Karpas-422 (cell line): ENCODE data around the gene C20orf204. TPM values are rescaled to one million over a fixed set of nuclear protein-coding genes. Genes with fewer than 3 reads are reported as not detected.
"Not testable (repeated sequence)": the region's sequence is repeated elsewhere in the genome, so short reads cannot be mapped to it uniquely, and the experiment has no call there.

Experiments used
- DNase-seq: peaks from one replicate; pipeline ENCODE4 v3.0.0-alpha.2; 2015
- H2AFZ ChIP-seq: fragments of 200-600 bp; sonication (generic); 2 replicates; pipeline ENCODE4 v1.6.1; 2014; ENCODE audit warnings: antibody characterized with exemption, low read length, mixed read lengths
- H3K27ac ChIP-seq: fragments of 200-600 bp; sonication (generic); 2 replicates; pipeline ENCODE4 v1.5.1; 2014; ENCODE audit warnings: mild to moderate bottlenecking, low read length, moderate library complexity
- H3K27me3 ChIP-seq: fragments of 200-600 bp; sonication (generic); 2 replicates; pipeline ENCODE4 v1.6.1; 2014; ENCODE audit warnings: low read length, mixed read lengths
- H3K36me3 ChIP-seq: fragments of 200-600 bp; sonication (generic); 2 replicates; pipeline ENCODE4 v1.6.1; 2014; ENCODE audit warnings: low read length, mixed read lengths; ENCODE audit not compliant: insufficient read depth
- H3K4me1 ChIP-seq: fragments of 200-600 bp; sonication (generic); 2 replicates; pipeline ENCODE4 v1.6.1; 2014; ENCODE audit warnings: mild to moderate bottlenecking, low read length, mixed read lengths
- H3K4me2 ChIP-seq: fragments of 200-600 bp; sonication (generic); 2 replicates; pipeline ENCODE4 v1.6.1; 2014; ENCODE audit warnings: low read length, low read depth, mild to moderate bottlenecking; ENCODE audit not compliant: poor library complexity, severe bottlenecking
- H3K4me3 ChIP-seq: fragments of 200-600 bp; sonication (generic); 2 replicates; pipeline ENCODE4 v1.5.1; 2014; ENCODE audit warnings: mild to moderate bottlenecking, antibody characterized with exemption, low read length, mixed read lengths
- H3K79me2 ChIP-seq: fragments of 200-600 bp; sonication (generic); 2 replicates; pipeline ENCODE4 v1.6.1; 2014; ENCODE audit warnings: mild to moderate bottlenecking, low read length, mixed read lengths
- H3K9ac ChIP-seq: fragments of 200-600 bp; sonication (generic); 2 replicates; pipeline ENCODE4 v1.6.0; 2014; ENCODE audit warnings: low read length
- H3K9me2 ChIP-seq: fragments of 200-600 bp; sonication (generic), shearing (Covaris generic); replicated peaks from 2 replicates; pipeline ENCODE4 v1.6.0; 2014; ENCODE audit warnings: mild to moderate bottlenecking, low read length, moderate library complexity; ENCODE audit not compliant: insufficient read depth
- H3K9me3 ChIP-seq: fragments of 300-700, 200-600 bp; sonication (generic); 2 replicates; pipeline ENCODE4 v1.6.1; 2014; ENCODE audit warnings: low read length, mixed read lengths
- H4K20me1 ChIP-seq: fragments of 200-600 bp; sonication (generic); 2 replicates; pipeline ENCODE4 v1.6.1; 2014; ENCODE audit warnings: mild to moderate bottlenecking, antibody characterized with exemption, low read length, low read depth; ENCODE audit not compliant: insufficient read depth
- small RNA-seq: library from RNA; depleted of rRNA; stranded (forward); fragments of <200 nt; gene quantifications from one replicate; pipeline ENCODE3, GENCODE V24; 2014
- total RNA-seq: library from RNA; depleted of rRNA; stranded (reverse); fragments of >200 nt; shearing (Covaris generic); gene quantifications from 2 replicates; pipeline ENCODE4 v1.2.3, GENCODE V29; 2014; ENCODE audit warnings: low replicate concordance; rRNA removed

The C20orf204 gene
- total RNA-seq, 1 experiment from 2014 or later: 0.45 TPM

- Histone ChIP-seq H3K4me3 (peak within 1 kb of the TSS; percentile 80), H3K27ac (peak within 1 kb of the TSS; percentile 92), H4K20me1 (peaks cover 14% of the 10 kb centered on the region; the same call in 1 of the 2 replicates), H3K4me1 (peaks cover 30% of the 10 kb centered on the region), H3K36me3 (peaks cover 7% of the 10 kb centered on the region; the same call in 1 of the 2 replicates), H3K9ac (peak within 1 kb of the TSS; percentile 99), H3K79me2 (peaks cover 16% of the 10 kb centered on the region; the same call in 1 of the 2 replicates), H3K27me3 (no peaks in the 10 kb centered on the region), H3K4me2 (peak within 1 kb of the TSS; percentile 73), H3K9me3 (peaks cover 4% of the 10 kb centered on the region; the same call in 1 of the 2 replicates), H3K9me2 (no peaks in the 10 kb centered on the region), H2AFZ (no peak within 1 kb of the TSS)
- DNase-seq: no peak
Measured at GRCh38 chr20:64083804-64084684, 48.1 kb downstream of the C20orf204 start, which contains the start of gene LKAAEAR1. TSS of gene LKAAEAR1 (minus strand) at chr20:64084398. CDS start at chr20:64084219, 179 bp downstream.

DNA sequence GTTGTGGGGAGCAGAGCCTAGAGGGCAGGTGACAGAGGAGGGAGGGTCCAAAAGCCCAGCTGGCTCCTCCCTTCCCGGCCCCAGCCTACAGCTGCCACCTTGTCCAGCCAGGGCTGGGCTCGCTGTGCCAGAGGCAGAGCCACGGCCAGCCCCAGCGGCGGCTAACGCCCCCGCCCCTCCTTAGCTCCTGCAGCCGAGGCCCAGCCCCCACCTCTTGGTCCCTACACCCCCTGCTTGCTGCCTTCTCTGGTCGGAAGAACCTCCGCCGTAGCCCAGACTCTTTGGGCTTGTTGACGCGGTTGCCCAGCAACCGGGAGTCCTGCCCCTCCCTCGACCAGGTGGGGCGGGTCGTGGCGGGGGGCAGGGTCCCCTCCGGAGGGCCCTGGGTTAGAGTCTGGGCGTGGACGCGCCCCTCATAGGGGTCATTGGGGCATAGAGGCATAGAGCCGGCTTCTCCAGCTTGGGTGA is 48.7 kb downstream of the C20orf204 start:
- Histone ChIP-seq H4K20me1 (peaks cover 21% of the 10 kb centered on the region; the same call in 1 of the 2 replicates), H3K27me3 (no peaks in the 10 kb centered on the region), H3K9me3 (peaks cover 4% of the 10 kb centered on the region; the same call in 1 of the 2 replicates), H3K27ac (no peak overlapping the region), H3K4me3 (no peak overlapping the region), H3K4me2 (no peak overlapping the region), H3K4me1 (peaks cover 33% of the 10 kb centered on the region), H3K36me3 (peaks cover 7% of the 10 kb centered on the region; the same call in 1 of the 2 replicates), H3K9ac (no peak overlapping the region), H2AFZ (no peak overlapping the region), H3K79me2 (peaks cover 16% of the 10 kb centered on the region; the same call in 1 of the 2 replicates), H3K9me2 (no peaks in the 10 kb centered on the region)
- DNase-seq: no peak

DNA sequence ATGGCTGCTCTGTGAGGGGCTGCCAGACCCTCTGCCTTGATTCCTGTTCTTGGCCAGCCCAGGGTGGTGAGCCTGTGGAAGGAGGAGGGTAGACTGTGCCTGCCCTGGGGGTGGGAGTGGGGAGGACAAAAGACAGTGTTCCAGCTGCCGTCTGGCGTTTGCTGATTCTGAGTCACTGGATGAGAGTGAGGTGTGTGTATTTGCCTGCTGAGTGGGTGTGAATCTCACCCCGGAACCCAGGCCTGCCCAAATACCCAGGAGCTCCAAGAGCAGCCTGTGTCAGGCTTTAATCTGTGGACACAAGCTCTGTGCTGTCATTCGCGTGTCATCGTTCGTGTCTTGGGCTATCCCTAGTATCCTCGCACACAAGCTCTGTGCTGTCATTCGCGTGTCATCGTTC is 50.8 kb downstream of the C20orf204 start:
- Histone ChIP-seq H2AFZ (no peak overlapping the region), H3K27ac (no peak overlapping the region), H3K9me2 (no peaks in the 10 kb centered on the region), H3K79me2 (peaks cover 7% of the 10 kb centered on the region; the same call in 1 of the 2 replicates), H3K4me3 (no peak overlapping the region), H3K4me2 (no peak overlapping the region), H3K27me3 (no peaks in the 10 kb centered on the region), H3K4me1 (peaks cover 33% of the 10 kb centered on the region), H3K9ac (no peak overlapping the region), H3K9me3 (peaks cover 4% of the 10 kb centered on the region; the same call in 1 of the 2 replicates), H3K36me3 (peaks cover 7% of the 10 kb centered on the region; the same call in 1 of the 2 replicates), H4K20me1 (peaks cover 28% of the 10 kb centered on the region; the same call in 1 of the 2 replicates)
- no peak for DNase-seq

DNA sequence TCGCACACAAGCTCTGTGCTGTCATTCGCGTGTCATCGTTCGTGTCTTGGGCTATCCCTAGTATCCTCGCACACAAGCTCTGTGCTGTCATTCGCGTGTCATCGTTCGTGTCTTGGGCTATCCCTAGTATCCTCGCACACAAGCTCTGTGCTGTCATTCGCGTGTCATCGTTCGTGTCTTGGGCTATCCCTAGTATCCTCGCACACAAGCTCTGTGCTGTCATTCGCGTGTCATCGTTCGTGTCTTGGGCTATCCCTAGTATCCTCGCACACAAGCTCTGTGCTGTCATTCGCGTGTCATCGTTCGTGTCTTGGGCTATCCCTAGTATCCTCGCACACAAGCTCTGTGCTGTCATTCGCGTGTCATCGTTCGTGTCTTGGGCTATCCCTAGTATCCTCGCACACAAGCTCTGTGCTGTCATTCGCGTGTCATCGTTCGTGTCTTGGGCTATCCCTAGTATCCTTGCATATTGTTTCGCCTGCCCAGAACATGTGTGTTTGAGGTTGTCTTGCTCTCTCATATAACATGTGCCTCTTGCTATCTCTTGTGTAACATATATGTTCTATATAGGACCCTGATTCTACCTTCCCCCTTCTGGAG is 51.3 kb downstream of the C20orf204 start:
- H3K9me2 ChIP-seq, H3K27ac ChIP-seq, DNase-seq, H3K9me3 ChIP-seq, H3K36me3 ChIP-seq, H2AFZ ChIP-seq, H3K79me2 ChIP-seq, H3K9ac ChIP-seq, H3K4me3 ChIP-seq, H3K4me2 ChIP-seq, H3K27me3 ChIP-seq: not testable (repeated sequence)
- Histone ChIP-seq H3K4me1 (peaks cover 33% of the 10 kb centered on the region), H4K20me1 (peaks cover 28% of the 10 kb centered on the region; the same call in 1 of the 2 replicates)

GRCh38 chr20:64088586-64088985 is 52.6 kb downstream of the C20orf204 start:
- H3K9me3 ChIP-seq, H3K36me3 ChIP-seq, H2AFZ ChIP-seq, H3K27ac ChIP-seq, H3K9ac ChIP-seq, H3K4me3 ChIP-seq, DNase-seq, H3K4me2 ChIP-seq, H3K27me3 ChIP-seq, H3K79me2 ChIP-seq, H3K9me2 ChIP-seq: not testable (repeated sequence)
- peaks cover 28% of the 10 kb centered on the region; the same call in 1 of the 2 replicates for H4K20me1 ChIP-seq
- H3K4me1 ChIP-seq: peaks cover 27% of the 10 kb centered on the region

Small RNA genes within 50 kb of the gene (small RNA-seq; reads per million reads assigned to genes)
- not detected for gene AL355803.1
- 0.12 reads per million for gene MIR6813

Other genes starting within 250 kb of the C20orf204 start
- gene ZBTB46, start 204.9 kb upstream of the C20orf204 start, total RNA-seq: 0.18 TPM in 1 of 2 replicates, not detected in the other
- not detected in 2 replicates for gene ABHD16B, start 174.7 kb upstream of the C20orf204 start, total RNA-seq
- 25.9 and 38.3 TPM in 2 replicates for gene TPD52L2, start 170.9 kb upstream of the C20orf204 start, total RNA-seq
- gene DNAJC5, start 141.1 kb upstream of the C20orf204 start, total RNA-seq: 22.9 and 28.5 TPM in 2 replicates
- 32.3 and 35.3 TPM in 2 replicates for gene UCKL1, start 79.8 kb upstream of the C20orf204 start, total RNA-seq
- gene ZNF512B, start 66.3 kb upstream of the C20orf204 start, total RNA-seq: 4.2 and 9.0 TPM in 2 replicates
- gene SAMD10, start 56.5 kb upstream of the C20orf204 start, total RNA-seq: 11.7 and 13.0 TPM in 2 replicates
- 24.2 and 40.7 TPM in 2 replicates for gene PRPF6, start 55.0 kb upstream of the C20orf204 start, total RNA-seq
- not detected in 2 replicates for gene SOX18, start 13.5 kb downstream of the C20orf204 start, total RNA-seq
- 124 and 197 TPM in 2 replicates for gene TCEA2, start 27.0 kb downstream of the C20orf204 start, total RNA-seq
- 172 and 272 TPM in 2 replicates for gene RGS19, start 43.3 kb downstream of the C20orf204 start, total RNA-seq
- gene OPRL1, start 43.9 kb downstream of the C20orf204 start, total RNA-seq: 34.0 and 60.6 TPM in 2 replicates
- not detected in 2 replicates for gene LKAAEAR1, start 48.2 kb downstream of the C20orf204 start, total RNA-seq
- gene NPBWR2, start 71.4 kb downstream of the C20orf204 start, total RNA-seq: 0.22 TPM in 1 of 2 replicates, not detected in the other
- 3.5 and 4.1 TPM in 2 replicates for gene MYT1, start 128.3 kb downstream of the C20orf204 start, total RNA-seq
- gene PCMTD2, start 219.6 kb downstream of the C20orf204 start, total RNA-seq: 60.0 and 92.7 TPM in 2 replicates